H1 (cell line): Measurements from ENCODE around the gene CTNNA3. TPM values are rescaled to one million over a fixed set of nuclear protein-coding genes. Genes with fewer than 3 reads are reported as not detected.

Experiments
- CTCF ChIA-PET: fragments of 300-600 bp; sonication (Branson Sonifier 250); formaldehyde crosslinking; loops from one replicate; lab custom pipeline; 2021; ENCODE audit not compliant: partially characterized antibody; lab: Charles Lee
- POLR2A ChIA-PET: fragments of 300-600 bp; sonication (Branson Sonifier 250); formaldehyde crosslinking; loops from one replicate; lab custom pipeline; 2021; ENCODE audit warnings: inconsistent platforms; ENCODE audit not compliant: partially characterized antibody; lab: Charles Lee
- DNase-seq, 2 experiments: peaks; one replicate each; pipeline versions ENCODE4 v3.0.0 to v3.0.0-alpha.2; 2010 to 2022; ENCODE audit warnings: low spot score in 2 of 2, low read depth in 1 of 2, mixed read lengths in 1 of 2
- FAIRE-seq: peaks from 2 replicates; lab custom pipeline; 2011; peaks lifted over from hg19 to GRCh38; lab: Jason Lieb, UNC
- H2AFZ ChIP-seq: 2 replicates; pipeline ENCODE4 v1.8.1; 2012; ENCODE audit warnings: low read length, inconsistent platforms
- H2AK5ac ChIP-seq: 2 replicates; pipeline ENCODE4 v1.6.1; 2013; ENCODE audit warnings: low read depth, low read length
- H2BK120ac ChIP-seq: replicated peaks from 2 replicates; pipeline ENCODE3; 2013; ENCODE audit warnings: low read depth, low read length, inconsistent platforms
- H2BK12ac ChIP-seq: 2 replicates; pipeline ENCODE4 v1.6.1; 2013; ENCODE audit warnings: low read depth, low read length
- H2BK15ac ChIP-seq: 2 replicates; pipeline ENCODE4 v1.6.1; 2013; ENCODE audit warnings: low read length
- H2BK20ac ChIP-seq: 2 replicates; pipeline ENCODE4 v1.6.1; 2013; ENCODE audit warnings: low read length
- H2BK5ac ChIP-seq: 2 replicates; pipeline ENCODE4 v1.6.1; 2013; ENCODE audit warnings: low read depth, low read length
- H3K14ac ChIP-seq: 2 replicates; pipeline ENCODE4 v1.6.1; 2013; ENCODE audit warnings: inconsistent platforms; ENCODE audit not compliant: insufficient read length
- H3K18ac ChIP-seq: 2 replicates; pipeline ENCODE4 v1.6.1; 2013; ENCODE audit warnings: low read length; ENCODE audit errors: extremely low read depth
- H3K23ac ChIP-seq: 2 replicates; pipeline ENCODE4 v1.6.1; 2013; ENCODE audit warnings: inconsistent platforms; ENCODE audit not compliant: insufficient read length
- H3K23me2 ChIP-seq: 2 replicates; pipeline ENCODE4 v1.6.1; 2013; ENCODE audit warnings: low read depth, low read length
- H3K27ac ChIP-seq: 2 replicates; pipeline ENCODE4 v1.6.1; 2011; ENCODE audit warnings: low read depth, low read length, inconsistent platforms
- H3K27me3 ChIP-seq, 4 experiments: replicated peaks in 1 of 4; 1 replicate in 1 of 4; 2 replicates in 3 of 4; pipeline versions ENCODE4 v1.6.1 to v1.8.1; 2011 to 2013; ENCODE audit warnings: low read length in 3 of 4, mild to moderate bottlenecking in 3 of 4, inconsistent platforms in 2 of 4, mixed read lengths in 2 of 4, moderate library complexity in 1 of 4; ENCODE audit not compliant: control insufficient read depth in 3 of 4, insufficient read depth in 3 of 4; ENCODE audit errors: extremely low read depth in 1 of 4
- H3K36me3 ChIP-seq, 4 experiments: 2 replicates each; pipeline versions ENCODE4 v1.6.1 to v1.8.1; 2011 to 2013; ENCODE audit warnings: mild to moderate bottlenecking in 4 of 4, low read length in 3 of 4, moderate library complexity in 2 of 4, control low read depth in 1 of 4, inconsistent platforms in 1 of 4; ENCODE audit not compliant: insufficient read depth in 4 of 4, control insufficient read depth in 2 of 4
- H3K4ac ChIP-seq: replicated peaks from 2 replicates; pipeline ENCODE3; 2013; ENCODE audit warnings: low read length, low read depth, mixed read lengths, inconsistent platforms; ENCODE audit not compliant: insufficient read length
- H3K4me1 ChIP-seq, 4 experiments: replicated peaks in 1 of 4; 1 replicate in 1 of 4; 2 replicates in 3 of 4; pipeline versions ENCODE4 v1.6.1 to v1.8.1; 2011 to 2013; ENCODE audit warnings: low read length in 3 of 4, inconsistent platforms in 2 of 4, mixed read lengths in 1 of 4; ENCODE audit not compliant: insufficient read depth in 4 of 4, control insufficient read depth in 3 of 4
- H3K4me2 ChIP-seq, 2 experiments: 2 replicates each; pipeline versions ENCODE4 v1.6.1 to v1.8.1; 2011 to 2013; ENCODE audit warnings: low read depth in 2 of 2, low read length in 2 of 2, control low read depth in 1 of 2, inconsistent platforms in 1 of 2, mild to moderate bottlenecking in 1 of 2; ENCODE audit not compliant: insufficient read depth in 1 of 2
- H3K4me3 ChIP-seq, 4 experiments: fragments of 200-600, 300-600 bp in 1 of 4; sonication (generic), shearing (Covaris generic), sonication (Bioruptor Twin) in 1 of 4; 2 replicates each; pipeline versions ENCODE4 v1.5.1 to v1.8.1; 2011 to 2016; ENCODE audit warnings: low read length in 4 of 4, low read depth in 3 of 4, control low read depth in 2 of 4, inconsistent platforms in 2 of 4, mild to moderate bottlenecking in 2 of 4, mixed read lengths in 1 of 4, moderate library complexity in 1 of 4; ENCODE audit not compliant: insufficient read depth in 2 of 4; ENCODE audit errors: extremely low read depth in 1 of 4
- H3K56ac ChIP-seq: replicated peaks from 2 replicates; pipeline ENCODE3; 2013; ENCODE audit warnings: low read depth, mild to moderate bottlenecking, mixed read lengths, low read length, inconsistent platforms; ENCODE audit not compliant: insufficient read length
- H3K79me1 ChIP-seq: 2 replicates; pipeline ENCODE4 v1.6.1; 2013; ENCODE audit warnings: low read depth, low read length, control low read depth
- H3K79me2 ChIP-seq, 2 experiments: 2 replicates each; pipeline versions ENCODE4 v1.6.1 to v1.8.1; 2012 to 2013; ENCODE audit warnings: low read length in 2 of 2, mild to moderate bottlenecking in 2 of 2, inconsistent platforms in 1 of 2; ENCODE audit not compliant: insufficient read depth in 2 of 2, control insufficient read depth in 1 of 2
- H3K9ac ChIP-seq, 4 experiments: replicated peaks in 1 of 4; 1 replicate in 1 of 4; 2 replicates in 3 of 4; pipeline versions ENCODE4 v1.6.1 to v1.8.1; 2011 to 2013; ENCODE audit warnings: low read depth in 3 of 4, low read length in 3 of 4, control low read depth in 2 of 4, mild to moderate bottlenecking in 2 of 4, moderate library complexity in 2 of 4, inconsistent platforms in 1 of 4; ENCODE audit errors: extremely low read depth in 1 of 4
- H3K9me3 ChIP-seq, 2 experiments: 2 replicates each; pipeline versions ENCODE4 v1.6.1 to v1.8.1; 2012 to 2013; ENCODE audit warnings: mild to moderate bottlenecking in 2 of 2, moderate library complexity in 2 of 2, control low read depth in 1 of 2, inconsistent platforms in 1 of 2, low read depth in 1 of 2, low read length in 1 of 2, mixed read lengths in 1 of 2; ENCODE audit not compliant: insufficient read depth in 2 of 2
- H4K20me1 ChIP-seq, 2 experiments: replicated peaks in 1 of 2; 2 replicates each; pipeline versions ENCODE3 to v1.8.1; 2011 to 2013; ENCODE audit warnings: inconsistent platforms in 2 of 2, low read length in 2 of 2, mild to moderate bottlenecking in 1 of 2; ENCODE audit not compliant: insufficient read depth in 2 of 2, control insufficient read depth in 1 of 2
- H4K5ac ChIP-seq: 2 replicates; pipeline ENCODE4 v1.6.1; 2013; ENCODE audit warnings: low read length, low read depth, mixed read lengths, inconsistent platforms; ENCODE audit not compliant: insufficient read length
- H4K8ac ChIP-seq: 2 replicates; pipeline ENCODE4 v1.8.0; 2013; ENCODE audit warnings: mild to moderate bottlenecking, moderate library complexity, low read length, inconsistent platforms; ENCODE audit not compliant: insufficient read depth; ENCODE audit errors: extremely low read depth
- H4K91ac ChIP-seq: replicated peaks from 2 replicates; pipeline ENCODE3; 2013; ENCODE audit warnings: low read length, mixed read lengths, inconsistent platforms; ENCODE audit not compliant: insufficient read length
- ASH2L ChIP-seq: fragments of 200-600, 300-600 bp; sonication (generic); IDR thresholded peaks from one replicate; pipeline ENCODE4 v1.7.1; 2017; ENCODE audit warnings: low read length
- BACH1 ChIP-seq: IDR thresholded peaks from 2 replicates; pipeline ENCODE4 v1.6.1; 2012; ENCODE audit warnings: low read length, improper control_type of control experiment
- CBX8 ChIP-seq: fragments of 300-800, 300-1000 bp; sonication (generic); IDR thresholded peaks from 2 replicates; pipeline ENCODE4 v1.7.1; 2016; ENCODE audit warnings: low read depth, low read length, borderline replicate concordance
- JUND ChIP-seq: IDR thresholded peaks from 2 replicates; pipeline ENCODE4 v1.6.1; 2011; ENCODE audit warnings: mild to moderate bottlenecking, improper control_type of control experiment, low read length
- NANOG ChIP-seq: IDR thresholded peaks from 2 replicates; pipeline ENCODE4 v1.6.1; 2011; ENCODE audit warnings: low read length, low read depth, mild to moderate bottlenecking, inconsistent platforms; ENCODE audit not compliant: insufficient read depth, poor library complexity, severe bottlenecking
- RAD21 ChIP-seq, 2 experiments: IDR thresholded peaks in 1 of 2; conservative IDR thresholded peaks in 1 of 2; 2 replicates each; pipeline ENCODE4 v1.6.1; 2011; ENCODE audit warnings: low read depth in 2 of 2, low read length in 2 of 2, improper control_type of control experiment in 1 of 2, inconsistent platforms in 1 of 2, mild to moderate bottlenecking in 1 of 2, moderate library complexity in 1 of 2
- SP1 ChIP-seq: IDR thresholded peaks from 2 replicates; pipeline ENCODE4 v1.6.1; 2011; ENCODE audit warnings: low read depth, low read length
- TEAD4 ChIP-seq: IDR thresholded peaks from 2 replicates; pipeline ENCODE4 v1.6.1; 2012; ENCODE audit warnings: low read depth, low read length, inconsistent platforms, mixed read lengths
- WGBS, 2 experiments: shearing (Covaris generic) in 1 of 2; methylation state at CpG; one replicate each; pipeline versions ENCODE4 v1.1.6 to v1.1.7; 2013 to 2015; ENCODE audit warnings: low lambda C conversion rate in 2 of 2, mixed read lengths in 2 of 2, inconsistent platforms in 1 of 2, low coverage in 1 of 2, missing lambda C conversion rate in 1 of 2; ENCODE audit not compliant: insufficient replicate concordance in 2 of 2, insufficient coverage in 1 of 2, insufficient read length in 1 of 2; ENCODE audit errors: extremely low coverage in 1 of 2, missing lambda C conversion rate in 1 of 2; 5-methylcytosine and 5-hydroxymethylcytosine counted together
- polyA plus RNA-seq, 7 experiments: library from polyadenylated mRNA; depleted of rRNA in 3 of 7; stranded (reverse) in 5 of 7; unstranded in 2 of 7; fragments of >200 nt in 5 of 7; fragments of 200-250 nt in 2 of 7; gene quantifications; 1 replicate in 5 of 7; 2 replicates in 1 of 7; 4 replicates in 1 of 7; pipeline versions ENCODE4 v1.2.1 to v1.2.3, GENCODE V29; 2011 to 2013; ENCODE audit warnings: missing spikeins in 2 of 7, mixed read lengths in 2 of 7
- total RNA-seq: library from RNA; stranded (reverse); fragmentation: NEBNext Ultra II Directional; extraction: Animal tissue kit (Norgen Biotek cat#: 25700); gene quantifications from 2 replicates; pipeline ENCODE4 v1.2.1, GENCODE V29; 2021
- TF ChIP-seq, protein P1 (sequence below): IDR thresholded peaks from 2 replicates; pipeline ENCODE4 v1.6.1; 2011; ENCODE audit warnings: low read length, improper control_type of control experiment
- TF ChIP-seq, protein P2 (sequence below): IDR thresholded peaks from 2 replicates; pipeline ENCODE4 v1.6.1; 2012; ENCODE audit warnings: inconsistent platforms

Gene CTNNA3
- total and polyA plus RNA-seq, 2 of the 8 experiments (the other 6 are each of a cell fraction or from before 2014, with no cell fraction given): 1.3 to 1.5 TPM

DNA sequence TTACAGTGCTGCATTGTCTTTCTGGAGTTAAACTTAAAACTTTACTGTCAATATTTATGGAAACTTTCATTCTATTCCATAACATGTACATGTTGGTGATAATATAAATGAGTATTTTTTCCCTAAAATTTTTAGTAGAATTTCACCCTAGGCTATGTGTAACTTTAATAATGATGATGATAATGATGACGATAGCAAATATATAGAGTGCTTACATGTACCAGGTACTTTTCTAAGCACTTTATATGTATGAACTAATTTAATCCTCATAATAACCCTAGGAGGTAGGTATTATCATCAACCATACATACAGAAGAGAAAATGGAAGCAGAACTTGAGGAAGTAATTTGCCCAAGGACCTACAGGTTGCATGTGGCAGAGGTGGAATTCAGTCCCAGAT, 684.5 kb downstream of the CTNNA3 start:
- Histone ChIP-seq H4K5ac (no peak overlapping the region), H4K8ac (no peak overlapping the region), H4K20me1 (no peaks in the 10 kb centered on the region), H3K4ac (no peak overlapping the region), H3K56ac (no peak overlapping the region), H2BK20ac (no peak overlapping the region), H3K27me3 (no peaks in the 10 kb centered on the region), H4K91ac (no peak overlapping the region), H2BK5ac (no peak overlapping the region), H3K36me3 (no peaks in the 10 kb centered on the region), H3K79me2 (no peaks in the 10 kb centered on the region), H3K9me3 (no peaks in the 10 kb centered on the region), H3K4me2 (no peak overlapping the region), H3K23ac (no peak overlapping the region), H3K23me2 (no peaks in the 10 kb centered on the region), H2AFZ (no peak overlapping the region), H3K4me3 (no peak overlapping the region), H3K14ac (no peak overlapping the region), H2BK12ac (no peak overlapping the region), H2AK5ac (no peak overlapping the region), H3K18ac (no peak overlapping the region), H2BK15ac (no peak overlapping the region), H3K79me1 (no peaks in the 10 kb centered on the region), H3K27ac (no peak overlapping the region), H2BK120ac (no peak overlapping the region), H3K4me1 (no peaks in the 10 kb centered on the region), H3K9ac (no peak overlapping the region)
- ChIA-PET CTCF (interaction anchor here (1.0 kb wide), 1 partner anchor 244 kb away, joined by 5 read pairs; no protein-coding TSS in a partner anchor), POLR2A (no interaction called here)
- WGBS, 2 experiments: 100% methylated on average over 1 of the region's 1 CpG; no CpG with 5 or more reads in 1 of the 2 experiments
- FAIRE-seq: no peak
- DNase-seq: no peak
- TF ChIP-seq NANOG: no peak
- TF ChIP-seq TEAD4: no peak
- TF ChIP-seq, protein P1, sequence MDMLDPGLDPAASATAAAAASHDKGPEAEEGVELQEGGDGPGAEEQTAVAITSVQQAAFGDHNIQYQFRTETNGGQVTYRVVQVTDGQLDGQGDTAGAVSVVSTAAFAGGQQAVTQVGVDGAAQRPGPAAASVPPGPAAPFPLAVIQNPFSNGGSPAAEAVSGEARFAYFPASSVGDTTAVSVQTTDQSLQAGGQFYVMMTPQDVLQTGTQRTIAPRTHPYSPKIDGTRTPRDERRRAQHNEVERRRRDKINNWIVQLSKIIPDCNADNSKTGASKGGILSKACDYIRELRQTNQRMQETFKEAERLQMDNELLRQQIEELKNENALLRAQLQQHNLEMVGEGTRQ: no peak
- no peak for TF ChIP-seq BACH1
- TF ChIP-seq SP1: no peak
- no peak for TF ChIP-seq CBX8
- TF ChIP-seq, protein P2, sequence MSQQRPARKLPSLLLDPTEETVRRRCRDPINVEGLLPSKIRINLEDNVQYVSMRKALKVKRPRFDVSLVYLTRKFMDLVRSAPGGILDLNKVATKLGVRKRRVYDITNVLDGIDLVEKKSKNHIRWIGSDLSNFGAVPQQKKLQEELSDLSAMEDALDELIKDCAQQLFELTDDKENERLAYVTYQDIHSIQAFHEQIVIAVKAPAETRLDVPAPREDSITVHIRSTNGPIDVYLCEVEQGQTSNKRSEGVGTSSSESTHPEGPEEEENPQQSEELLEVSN: no peak
- TF ChIP-seq ASH2L: no peak
- no peak for TF ChIP-seq JUND
- TF ChIP-seq RAD21 (IDR thresholded peaks at IDR 0.05 in 1 of 2, conservative IDR thresholded peaks at IDR 0.05 in 1 of 2; ENCODE audit: low read depth in 2 of 2, low read length in 2 of 2): no peak
